Cardiac muscle cell (in vitro differentiated cells and primary cell): ENCODE results near the gene PBXIP1. TPM values are rescaled to one million over a fixed set of nuclear protein-coding genes. Genes with fewer than 3 reads are reported as not detected.
"Not testable (repeated sequence)": the region's sequence is repeated elsewhere in the genome, so short reads cannot be mapped to it uniquely, and the experiment has no call there.

Experiments used
- DNase-seq, 2 donors: peaks; one replicate each; pipeline versions ENCODE4 v3.0.0 to v3.0.0-alpha.2; 2010 to 2017; ENCODE audit warnings: low read depth in 1 of 2, low spot score in 1 of 2
- H3K27ac ChIP-seq: fragments of 200-600 bp; sonication (generic); 2 replicates; pipeline ENCODE4 v1.5.1; 2016
- H3K27me3 ChIP-seq: fragments of 200-600 bp; sonication (generic); 2 replicates; pipeline ENCODE4 v1.6.0; 2016; ENCODE audit warnings: control low read depth
- H3K36me3 ChIP-seq: fragments of 200-600 bp; sonication (generic); 2 replicates; pipeline ENCODE4 v1.5.1; 2016; ENCODE audit warnings: control low read depth
- H3K4me1 ChIP-seq: fragments of 200-600 bp; sonication (generic); 2 replicates; pipeline ENCODE4 v1.8.1; 2017; ENCODE audit warnings: low read depth, mild to moderate bottlenecking, mixed run types
- H3K4me3 ChIP-seq: fragments of 200-600 bp; sonication (generic); 2 replicates; pipeline ENCODE4 v1.5.1; 2016; ENCODE audit warnings: mild to moderate bottlenecking
- H3K9me3 ChIP-seq: fragments of 200-600 bp; sonication (generic); 2 replicates; pipeline ENCODE4 v1.5.1; 2017; ENCODE audit warnings: low read depth, mild to moderate bottlenecking, control low read depth
- polyA plus RNA-seq: library from polyadenylated mRNA; unstranded; fragments of >200 nt; fragmentation: Nextera tagmentation; extraction: Ambion mirVana; gene quantifications from 2 replicates; pipeline ENCODE4 v1.2.1, GENCODE V29; 2016
- total RNA-seq: library from RNA; depleted of rRNA; stranded (reverse); fragments of >200 nt; gene quantifications from 2 replicates; pipeline ENCODE4 v1.2.3, GENCODE V29; 2016
- TF ChIP-seq, protein P1 (sequence below): IDR thresholded peaks from 2 replicates; pipeline ENCODE4 v1.5.1; 2012; ENCODE audit warnings: low read depth, mild to moderate bottlenecking, low read length

The PBXIP1 gene
- total and polyA plus RNA-seq, 2 experiments from 2014 or later = 108 to 161 TPM

DNA sequence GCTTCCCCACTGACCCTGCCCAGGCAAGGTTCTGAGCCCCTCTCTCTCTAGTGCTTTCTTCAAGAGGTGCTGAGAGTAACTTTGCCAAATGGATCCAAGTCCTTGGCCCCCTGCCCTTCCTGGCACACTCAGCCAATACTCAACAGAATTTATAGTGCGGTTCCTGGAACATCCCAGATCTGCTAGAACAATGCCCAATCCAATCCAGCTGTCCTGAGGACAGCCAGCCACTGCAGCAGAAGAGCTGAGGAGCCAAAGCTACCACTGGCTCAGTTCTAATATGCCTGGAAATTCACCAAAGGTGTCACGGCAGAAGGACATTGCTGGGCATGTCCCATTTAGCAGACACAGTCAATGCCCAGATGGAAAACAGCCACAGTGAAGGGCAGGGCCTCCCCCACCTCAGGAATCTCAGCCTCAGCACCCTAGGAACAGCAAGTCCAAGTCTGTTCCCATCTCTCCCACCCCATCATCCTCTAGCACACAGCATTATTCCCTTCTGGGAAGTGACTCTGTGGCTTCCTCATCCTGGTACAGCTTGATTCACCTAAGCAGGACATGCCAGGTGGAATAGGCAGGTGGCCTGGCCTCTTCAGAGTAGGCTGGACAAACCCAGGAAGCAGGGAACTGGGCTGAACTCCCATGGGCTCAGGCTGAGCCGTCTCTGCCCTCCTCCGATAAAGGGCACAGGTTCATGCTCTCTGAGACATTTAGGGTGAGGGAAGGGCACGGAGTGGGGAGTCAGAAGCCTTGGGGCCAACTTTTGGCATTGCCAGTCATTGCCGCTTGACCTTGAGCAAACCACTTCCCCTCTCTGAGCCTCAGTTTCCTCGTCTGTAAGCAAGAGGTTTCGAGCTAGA lies 44.0 kb downstream of the PBXIP1 start:
- Histone ChIP-seq H3K9me3 (no peaks in the 10 kb centered on the region), H3K27me3 (no peaks in the 10 kb centered on the region), H3K36me3 (no peaks in the 10 kb centered on the region), H3K27ac (peak overlapping the region; percentile 45), H3K4me1 (peaks cover 16% of the 10 kb centered on the region), H3K4me3 (no peak overlapping the region)
- TF ChIP-seq, protein P1, sequence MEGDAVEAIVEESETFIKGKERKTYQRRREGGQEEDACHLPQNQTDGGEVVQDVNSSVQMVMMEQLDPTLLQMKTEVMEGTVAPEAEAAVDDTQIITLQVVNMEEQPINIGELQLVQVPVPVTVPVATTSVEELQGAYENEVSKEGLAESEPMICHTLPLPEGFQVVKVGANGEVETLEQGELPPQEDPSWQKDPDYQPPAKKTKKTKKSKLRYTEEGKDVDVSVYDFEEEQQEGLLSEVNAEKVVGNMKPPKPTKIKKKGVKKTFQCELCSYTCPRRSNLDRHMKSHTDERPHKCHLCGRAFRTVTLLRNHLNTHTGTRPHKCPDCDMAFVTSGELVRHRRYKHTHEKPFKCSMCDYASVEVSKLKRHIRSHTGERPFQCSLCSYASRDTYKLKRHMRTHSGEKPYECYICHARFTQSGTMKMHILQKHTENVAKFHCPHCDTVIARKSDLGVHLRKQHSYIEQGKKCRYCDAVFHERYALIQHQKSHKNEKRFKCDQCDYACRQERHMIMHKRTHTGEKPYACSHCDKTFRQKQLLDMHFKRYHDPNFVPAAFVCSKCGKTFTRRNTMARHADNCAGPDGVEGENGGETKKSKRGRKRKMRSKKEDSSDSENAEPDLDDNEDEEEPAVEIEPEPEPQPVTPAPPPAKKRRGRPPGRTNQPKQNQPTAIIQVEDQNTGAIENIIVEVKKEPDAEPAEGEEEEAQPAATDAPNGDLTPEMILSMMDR = no peak
- DNase-seq = no peak

DNA sequence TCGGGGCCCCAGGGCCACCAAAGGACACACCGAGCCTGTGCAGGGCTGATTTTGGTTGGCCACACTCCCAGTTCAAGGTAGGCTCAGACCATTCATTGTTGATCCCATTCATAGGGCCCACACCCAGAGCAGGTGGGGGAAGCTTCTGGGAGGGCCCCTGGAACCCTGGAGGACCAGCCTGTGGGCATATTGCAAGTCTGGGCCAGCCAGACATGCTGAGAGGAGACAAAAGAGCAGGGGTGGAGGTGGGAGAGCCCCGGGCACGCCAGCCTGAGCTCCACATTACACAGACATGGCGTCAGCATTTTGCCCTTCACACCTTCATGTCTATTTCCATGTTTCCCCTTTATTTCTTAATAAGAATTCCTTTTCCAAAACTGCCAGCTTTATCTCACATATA lies 45.0 kb downstream of the PBXIP1 start:
- Histone ChIP-seq H3K4me3 (no peak overlapping the region), H3K27ac (no peak overlapping the region), H3K9me3 (no peaks in the 10 kb centered on the region), H3K27me3 (no peaks in the 10 kb centered on the region), H3K36me3 (no peaks in the 10 kb centered on the region), H3K4me1 (peaks cover 16% of the 10 kb centered on the region)
- DNase-seq = no peak
- TF ChIP-seq, protein P1 = no peak

DNA sequence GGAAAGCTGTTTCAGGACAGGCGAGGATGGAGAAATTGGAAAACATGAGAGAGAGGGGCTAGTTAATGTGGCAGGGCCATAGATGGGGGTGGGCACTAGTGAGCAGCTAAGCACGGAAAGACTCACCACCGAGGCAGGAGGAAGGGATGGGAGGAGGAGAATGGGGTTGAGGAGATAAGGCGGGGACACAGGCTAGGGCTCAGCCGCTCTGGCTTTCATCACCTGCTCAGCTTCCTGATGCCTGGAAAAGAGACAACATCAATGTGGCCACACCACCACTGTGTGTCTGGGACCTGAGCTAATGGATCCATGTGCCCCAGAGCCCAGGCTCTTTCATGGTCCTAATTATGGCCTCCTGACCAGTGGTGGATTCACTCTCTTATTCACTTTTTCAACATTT lies 47.0 kb downstream of the PBXIP1 start:
- no peak for DNase-seq
- no peak overlapping the region for H3K4me3 ChIP-seq
- H3K36me3 ChIP-seq = no peaks in the 10 kb centered on the region

DNA sequence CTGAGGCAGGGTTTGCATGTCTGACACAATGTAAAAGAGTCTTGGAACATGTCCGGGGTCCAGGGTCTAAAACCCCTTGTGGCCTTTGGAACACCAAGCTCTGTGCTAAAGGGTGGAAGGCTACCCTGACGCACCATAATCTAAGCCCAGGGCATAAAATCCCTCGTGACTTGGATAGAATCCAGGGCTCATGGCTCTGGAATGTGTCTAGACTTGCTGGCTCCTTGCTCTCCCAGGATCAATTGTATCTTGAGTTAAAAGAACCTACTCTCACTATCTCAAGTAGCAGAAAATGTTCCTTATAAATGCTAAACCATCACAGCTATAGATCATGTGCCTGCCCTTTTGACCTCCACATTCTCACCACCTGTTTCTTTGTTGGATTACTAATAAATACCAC lies 47.8 kb downstream of the PBXIP1 start:
- not testable (repeated sequence) for H3K27me3 ChIP-seq, H3K4me3 ChIP-seq, H3K36me3 ChIP-seq, H3K9me3 ChIP-seq, H3K27ac ChIP-seq, DNase-seq
- H3K4me1 ChIP-seq = peaks cover 16% of the 10 kb centered on the region

More for the DNA sequence above, 47.0 kb downstream of the PBXIP1 start:
- TF ChIP-seq, protein P1 = no peak
- H3K27ac ChIP-seq = no peak overlapping the region
- no peaks in the 10 kb centered on the region for H3K27me3 ChIP-seq
- H3K4me1 ChIP-seq = peaks cover 16% of the 10 kb centered on the region
- H3K9me3 ChIP-seq = no peaks in the 10 kb centered on the region

DNA sequence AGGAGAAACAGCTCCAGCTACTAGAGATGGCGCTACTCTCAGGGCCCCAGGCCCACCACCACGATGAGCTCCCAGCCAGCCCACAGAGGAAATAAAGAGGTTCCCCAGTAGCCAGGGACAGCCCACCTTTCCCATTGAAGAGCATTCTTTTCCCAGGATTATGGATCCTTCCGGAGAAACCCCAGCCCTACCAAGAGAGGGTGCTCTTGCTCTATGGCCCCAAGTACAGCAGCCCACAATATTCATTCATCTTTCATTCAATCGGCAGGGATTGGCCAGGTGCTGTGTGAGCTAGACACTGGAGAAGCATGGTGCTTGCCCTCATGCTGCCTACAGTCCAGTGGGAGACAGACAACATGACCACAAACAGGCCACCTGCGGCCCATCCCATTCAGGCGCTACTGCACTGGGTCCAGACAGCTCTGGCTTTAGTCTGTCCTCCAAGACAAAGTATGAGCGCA lies 49.2 kb downstream of the PBXIP1 start:
- Histone ChIP-seq H3K4me3 (no peak overlapping the region), H3K27me3 (no peaks in the 10 kb centered on the region), H3K4me1 (peaks cover under 1% of the 10 kb centered on the region), H3K9me3 (no peaks in the 10 kb centered on the region), H3K36me3 (no peaks in the 10 kb centered on the region), H3K27ac (no peak overlapping the region)
- TF ChIP-seq, protein P1 = peak; percentile 48
- DNase-seq = peak in 1 of 2 donors; percentile 22

DNA sequence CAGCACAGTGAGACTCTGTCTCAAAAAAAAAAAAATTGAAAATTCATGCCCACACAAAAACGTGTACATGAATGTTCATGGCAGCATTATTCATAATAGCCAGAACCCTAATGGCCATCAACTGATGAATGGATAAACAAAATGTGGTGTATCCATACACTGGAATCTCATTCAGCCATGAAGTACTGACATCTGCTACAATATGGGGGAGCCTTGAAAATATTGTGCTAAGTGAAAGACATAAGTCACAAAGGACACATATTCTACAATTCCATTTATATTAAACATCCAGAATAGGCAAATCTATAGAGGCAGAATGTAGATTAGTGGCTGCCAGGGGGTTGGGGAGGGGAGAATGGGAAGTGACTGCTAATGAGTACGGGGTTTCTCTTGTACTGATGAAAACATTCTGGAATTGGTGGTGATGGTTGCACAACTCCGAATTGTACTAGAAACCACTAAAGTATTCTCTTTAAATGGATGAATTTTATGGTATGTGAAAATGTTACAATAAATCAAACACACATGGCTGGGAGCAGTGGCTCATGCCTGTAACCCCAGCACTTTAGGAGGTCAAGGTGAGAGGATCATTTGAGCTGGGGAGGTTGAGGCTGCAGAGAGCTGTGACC lies 52.8 kb downstream of the PBXIP1 start:
- no peaks in the 10 kb centered on the region for H3K4me1 ChIP-seq
- TF ChIP-seq, protein P1 = no peak
- no peak for DNase-seq
- no peaks in the 10 kb centered on the region for H3K9me3 ChIP-seq
- H3K4me3 ChIP-seq = no peak overlapping the region
- no peaks in the 10 kb centered on the region for H3K27me3 ChIP-seq
- no peak overlapping the region for H3K27ac ChIP-seq
- H3K36me3 ChIP-seq = no peaks in the 10 kb centered on the region
